Subcutaneous abdominal adipose tissue (tissue), 5 donors: ENCODE data around the gene PRSS27.

Experiments
- H3K27ac ChIP-seq: one replicate; pipeline ENCODE4 v1.7.0; 2013; ENCODE audit warnings: low read depth, mild to moderate bottlenecking, inconsistent platforms, low read length, moderate library complexity
- H3K27me3 ChIP-seq, 5 donors: one replicate each; pipeline ENCODE4 v1.7.0; 2013; ENCODE audit warnings: low read length in 5 of 5, inconsistent platforms in 1 of 5; ENCODE audit not compliant: control insufficient read depth in 5 of 5, insufficient read depth in 4 of 5
- H3K36me3 ChIP-seq, 5 donors: one replicate each; pipeline ENCODE4 v1.7.0; 2013; ENCODE audit warnings: low read length in 5 of 5; ENCODE audit not compliant: control insufficient read depth in 5 of 5, insufficient read depth in 5 of 5
- H3K4me1 ChIP-seq, 5 donors: one replicate each; pipeline ENCODE4 v1.7.0; 2013; ENCODE audit warnings: low read length in 5 of 5, mild to moderate bottlenecking in 3 of 5, moderate library complexity in 1 of 5; ENCODE audit not compliant: control insufficient read depth in 5 of 5, insufficient read depth in 5 of 5
- H3K4me3 ChIP-seq, 5 donors: one replicate each; pipeline ENCODE4 v1.7.0; 2013; ENCODE audit warnings: low read length in 5 of 5, low read depth in 1 of 5
- H3K9ac ChIP-seq, 5 donors: one replicate each; pipeline ENCODE4 v1.7.0; 2013; ENCODE audit warnings: low read length in 5 of 5, mild to moderate bottlenecking in 4 of 5, moderate library complexity in 3 of 5
- H3K9me3 ChIP-seq, 5 donors: one replicate each; pipeline ENCODE4 v1.7.0; 2013; ENCODE audit warnings: low read length in 5 of 5; ENCODE audit not compliant: control insufficient read depth in 5 of 5
- donor health status: healthy.
- donor health status: healthy.
- donor health status: healthy.
- donor health status: healthy.
- donor health status: healthy.

PRSS27 gene

DNA sequence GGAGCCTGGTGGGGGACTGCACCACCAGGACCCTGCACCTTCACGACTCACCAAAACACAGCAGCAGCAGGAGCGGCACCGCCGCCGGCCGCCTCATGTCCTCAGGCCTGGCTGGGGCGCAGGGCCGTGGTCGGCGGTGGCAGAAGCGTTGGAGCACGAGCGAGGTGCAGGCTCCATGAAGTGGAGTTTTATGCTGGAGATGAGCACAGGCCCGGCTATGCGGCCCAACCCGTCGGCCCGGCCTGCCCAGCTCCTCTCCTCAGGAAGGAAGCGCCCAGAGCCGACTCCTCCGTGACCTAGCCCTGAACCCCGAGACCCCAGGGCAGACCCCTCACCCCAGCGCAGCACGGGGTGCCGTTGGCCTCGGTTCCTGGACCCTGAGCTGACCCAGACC lies at the start of gene PRSS27:
Gene PRSS27, minus strand, starts transcription at position 161 of the 394 bp plus-strand sequence. Its CDS starts 64 bp downstream, at position 97.
- no peaks in the 10 kb centered on the region for H3K36me3 ChIP-seq
- H3K4me3 ChIP-seq: peak within 1 kb of the TSS in 4 of 5 donors; percentile 43 to 64 (median 54)
- H3K9me3 ChIP-seq: no peaks in the 10 kb centered on the region
- H3K9ac ChIP-seq: peak within 1 kb of the TSS in 3 of 5 donors; percentile 20 to 62 (median 55)
- H3K27ac ChIP-seq: no peak within 1 kb of the TSS
- peaks cover 3 to 8% (median 5%) of the 10 kb centered on the region in 5 donors for H3K27me3 ChIP-seq
- peaks cover 0 to 18% (median 9%) of the 10 kb centered on the region in 5 donors for H3K4me1 ChIP-seq

DNA sequence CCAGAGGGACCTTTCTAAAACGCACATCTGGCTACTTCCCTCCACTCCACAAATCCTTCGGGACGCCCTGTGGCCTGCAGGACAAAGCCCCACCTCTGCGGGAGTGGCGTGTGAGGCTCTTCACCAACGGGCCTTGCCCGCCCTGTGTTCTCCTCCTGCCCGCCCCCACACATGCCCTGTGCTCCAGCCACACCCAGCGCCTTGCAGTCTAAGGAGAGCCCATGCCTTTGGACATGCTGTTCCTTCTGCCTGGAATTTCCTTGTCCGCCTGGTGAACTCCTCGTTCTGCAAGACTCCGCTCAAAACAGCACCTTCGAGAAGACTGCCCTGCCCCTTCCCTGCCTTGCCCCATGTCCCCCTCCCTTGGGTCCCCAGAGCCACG lies 49.6 kb upstream of the PRSS27 start:
- H3K27ac ChIP-seq: no peak overlapping the region
- no peaks in the 10 kb centered on the region for H3K27me3 ChIP-seq
- H3K36me3 ChIP-seq: peaks cover 0 to 100% (median 96%) of the 10 kb centered on the region in 5 donors
- no peak overlapping the region for H3K4me3 ChIP-seq
- no peaks in the 10 kb centered on the region for H3K9me3 ChIP-seq
- H3K9ac ChIP-seq: no peak overlapping the region
- peaks cover 3 to 45% (median 29%) of the 10 kb centered on the region in 5 donors for H3K4me1 ChIP-seq

GRCh38 chr16:2769100-2769529 lies 49.1 kb upstream of the PRSS27 start:
- Histone ChIP-seq H3K27ac (no peak overlapping the region), H3K4me1 (peaks cover 3 to 45% (median 29%) of the 10 kb centered on the region in 5 donors), H3K9ac (peak overlapping the region in 1 of 5 donors; percentile 9), H3K36me3 (peaks cover 4 to 100% (median 96%) of the 10 kb centered on the region in 5 donors), H3K4me3 (no peak overlapping the region), H3K27me3 (no peaks in the 10 kb centered on the region), H3K9me3 (no peaks in the 10 kb centered on the region)

DNA sequence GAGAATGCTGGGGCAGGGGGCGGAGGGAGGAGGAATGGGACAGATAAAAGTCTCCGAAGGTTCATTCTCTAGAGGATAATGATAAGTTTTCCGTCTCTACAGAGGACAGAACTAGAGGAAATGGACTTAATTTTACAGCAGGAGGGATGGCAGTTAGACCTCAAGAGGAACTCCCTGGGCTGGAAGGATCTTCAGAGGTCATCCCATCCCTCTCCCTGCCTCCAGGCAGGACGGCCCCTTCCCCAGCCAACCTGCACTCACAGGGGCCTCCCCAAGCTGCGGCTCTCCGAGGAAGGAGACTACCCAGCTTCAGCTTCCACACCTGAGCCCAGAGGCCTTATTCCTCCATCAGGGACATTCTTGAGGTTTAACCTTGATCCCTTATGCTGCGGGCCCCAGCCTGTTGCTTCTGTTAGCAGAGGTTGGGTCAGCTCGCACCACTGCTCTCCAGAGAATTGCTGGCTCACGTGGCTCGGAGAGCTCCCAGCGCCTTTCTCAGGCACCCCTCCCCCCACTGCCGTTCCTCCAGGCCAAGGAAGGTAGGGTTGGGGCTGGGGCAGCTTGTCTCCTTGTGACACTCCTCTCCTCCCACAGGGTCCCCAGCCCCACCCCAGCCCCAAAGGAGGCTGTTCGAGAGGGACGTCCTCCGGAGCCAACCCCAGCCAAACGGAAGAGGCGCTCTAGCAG lies 48.5 kb upstream of the PRSS27 start:
- Histone ChIP-seq H3K9me3 (no peaks in the 10 kb centered on the region), H3K4me3 (no peak overlapping the region), H3K9ac (peak overlapping the region in 1 of 5 donors; percentile 9), H3K27me3 (no peaks in the 10 kb centered on the region), H3K27ac (no peak overlapping the region), H3K4me1 (peaks cover 3 to 45% (median 29%) of the 10 kb centered on the region in 5 donors), H3K36me3 (peaks cover 9 to 100% (median 98%) of the 10 kb centered on the region in 5 donors)

DNA sequence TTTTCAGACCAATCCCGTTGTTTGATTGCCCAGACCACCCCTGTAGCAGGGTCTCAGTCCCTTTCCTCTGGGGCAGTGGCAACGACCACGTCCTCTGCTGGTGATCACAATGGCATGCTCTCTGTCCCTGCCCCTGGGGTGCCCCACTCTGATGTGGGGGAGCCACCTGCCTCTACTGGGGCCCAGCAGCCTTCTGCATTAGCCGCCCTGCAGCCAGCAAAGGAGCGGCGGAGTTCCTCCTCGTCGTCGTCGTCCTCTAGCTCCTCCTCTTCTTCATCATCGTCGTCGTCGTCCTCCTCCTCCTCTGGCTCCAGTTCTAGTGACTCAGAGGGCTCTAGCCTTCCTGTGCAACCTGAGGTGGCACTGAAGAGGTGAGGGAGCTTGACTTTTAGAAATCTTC lies 47.9 kb upstream of the PRSS27 start:
- Histone ChIP-seq H3K9ac (no peak overlapping the region), H3K9me3 (no peaks in the 10 kb centered on the region), H3K27me3 (no peaks in the 10 kb centered on the region), H3K4me1 (peaks cover 3 to 42% (median 28%) of the 10 kb centered on the region in 5 donors), H3K27ac (no peak overlapping the region), H3K36me3 (peaks cover 12 to 100% (median 98%) of the 10 kb centered on the region in 5 donors), H3K4me3 (no peak overlapping the region)

GRCh38 chr16:2767140-2767731 lies 47.2 kb upstream of the PRSS27 start:
- Histone ChIP-seq H3K27ac (no peak overlapping the region), H3K4me3 (no peak overlapping the region), H3K9me3 (no peaks in the 10 kb centered on the region), H3K9ac (no peak overlapping the region), H3K27me3 (no peaks in the 10 kb centered on the region), H3K4me1 (peaks cover 3 to 42% (median 26%) of the 10 kb centered on the region in 5 donors), H3K36me3 (peaks cover 12 to 100% (median 100%) of the 10 kb centered on the region in 5 donors)

DNA sequence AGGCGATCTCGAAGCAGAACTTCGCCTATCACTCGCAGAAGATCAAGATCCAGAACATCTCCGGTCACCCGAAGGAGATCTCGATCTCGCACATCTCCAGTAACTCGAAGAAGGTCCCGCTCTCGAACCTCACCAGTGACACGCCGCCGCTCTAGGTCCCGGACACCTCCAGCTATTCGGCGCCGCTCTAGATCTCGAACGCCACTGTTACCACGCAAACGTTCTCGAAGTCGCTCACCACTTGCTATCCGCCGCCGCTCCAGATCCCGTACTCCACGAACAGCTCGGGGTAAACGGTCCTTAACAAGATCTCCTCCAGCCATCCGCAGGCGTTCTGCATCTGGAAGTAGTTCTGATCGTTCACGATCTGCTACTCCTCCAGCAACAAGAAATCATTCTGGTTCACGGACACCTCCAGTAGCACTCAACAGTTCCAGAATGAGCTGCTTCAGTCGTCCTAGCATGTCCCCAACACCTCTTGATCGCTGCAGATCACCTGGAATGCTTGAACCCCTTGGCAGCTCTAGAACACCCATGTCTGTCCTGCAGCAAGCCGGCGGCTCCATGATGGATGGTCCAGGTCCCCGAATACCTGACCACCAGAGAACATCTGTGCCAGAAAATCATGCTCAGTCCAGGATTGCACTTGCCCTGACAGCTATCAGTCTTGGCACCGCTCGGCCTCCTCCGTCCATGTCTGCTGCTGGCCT lies 46.6 kb upstream of the PRSS27 start:
- Histone ChIP-seq H3K27me3 (no peaks in the 10 kb centered on the region), H3K4me1 (peaks cover 3 to 41% (median 26%) of the 10 kb centered on the region in 5 donors), H3K27ac (no peak overlapping the region), H3K9me3 (no peaks in the 10 kb centered on the region), H3K36me3 (peaks cover 12 to 100% (median 100%) of the 10 kb centered on the region in 5 donors), H3K9ac (no peak overlapping the region), H3K4me3 (no peak overlapping the region)

DNA sequence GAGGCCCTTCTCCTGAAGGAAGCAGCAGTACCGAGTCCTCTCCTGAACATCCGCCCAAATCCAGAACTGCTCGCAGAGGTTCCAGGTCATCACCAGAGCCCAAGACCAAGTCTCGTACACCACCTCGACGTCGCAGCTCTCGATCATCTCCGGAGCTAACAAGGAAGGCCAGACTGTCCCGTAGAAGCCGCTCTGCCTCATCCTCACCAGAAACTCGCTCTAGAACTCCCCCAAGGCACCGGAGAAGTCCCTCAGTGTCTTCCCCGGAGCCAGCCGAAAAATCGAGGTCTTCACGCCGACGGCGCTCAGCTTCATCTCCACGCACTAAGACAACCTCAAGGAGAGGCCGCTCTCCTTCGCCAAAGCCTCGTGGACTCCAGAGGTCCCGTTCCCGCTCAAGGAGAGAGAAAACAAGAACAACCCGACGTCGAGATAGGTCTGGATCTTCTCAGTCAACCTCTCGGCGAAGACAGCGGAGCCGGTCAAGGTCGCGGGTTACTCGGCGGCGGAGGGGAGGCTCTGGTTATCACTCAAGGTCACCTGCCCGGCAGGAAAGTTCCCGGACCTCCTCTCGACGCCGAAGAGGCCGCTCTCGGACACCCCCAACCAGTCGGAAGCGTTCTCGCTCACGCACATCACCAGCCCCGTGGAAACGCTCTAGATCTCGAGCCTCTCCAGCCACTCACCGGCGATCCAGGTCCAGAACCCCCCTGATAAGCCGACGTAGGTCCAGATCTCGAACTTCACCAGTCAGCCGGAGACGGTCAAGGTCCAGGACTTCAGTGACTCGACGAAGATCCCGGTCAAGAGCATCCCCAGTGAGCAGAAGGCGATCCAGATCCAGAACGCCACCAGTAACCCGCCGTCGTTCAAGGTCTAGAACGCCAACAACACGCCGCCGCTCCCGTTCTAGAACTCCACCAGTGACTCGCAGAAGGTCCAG lies 45.7 kb upstream of the PRSS27 start:
- Histone ChIP-seq H3K9ac (no peak overlapping the region), H3K27me3 (no peaks in the 10 kb centered on the region), H3K27ac (no peak overlapping the region), H3K4me1 (peaks cover 3 to 36% (median 26%) of the 10 kb centered on the region in 5 donors), H3K36me3 (peaks cover 18 to 100% (median 100%) of the 10 kb centered on the region in 5 donors), H3K9me3 (no peaks in the 10 kb centered on the region), H3K4me3 (no peak overlapping the region)

DNA sequence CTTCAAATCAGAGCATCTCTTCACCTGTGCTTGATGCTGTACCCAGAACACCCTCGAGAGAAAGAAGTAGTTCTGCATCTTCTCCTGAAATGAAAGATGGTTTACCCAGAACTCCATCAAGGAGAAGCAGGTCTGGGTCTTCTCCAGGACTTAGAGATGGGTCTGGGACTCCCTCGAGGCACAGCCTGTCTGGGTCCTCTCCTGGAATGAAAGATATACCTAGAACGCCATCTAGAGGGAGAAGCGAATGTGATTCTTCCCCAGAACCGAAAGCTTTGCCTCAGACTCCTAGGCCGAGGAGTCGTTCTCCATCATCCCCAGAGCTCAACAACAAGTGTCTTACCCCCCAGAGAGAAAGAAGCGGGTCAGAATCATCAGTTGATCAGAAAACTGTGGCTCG lies 44.7 kb upstream of the PRSS27 start:
- H3K4me1 ChIP-seq: peaks cover 3 to 32% (median 26%) of the 10 kb centered on the region in 5 donors
- H3K27me3 ChIP-seq: no peaks in the 10 kb centered on the region
- H3K36me3 ChIP-seq: peaks cover 23 to 100% (median 100%) of the 10 kb centered on the region in 5 donors
- H3K9ac ChIP-seq: no peak overlapping the region
- H3K27ac ChIP-seq: no peak overlapping the region
- H3K4me3 ChIP-seq: no peak overlapping the region
- H3K9me3 ChIP-seq: no peaks in the 10 kb centered on the region
